Cardiac muscle cell (in vitro differentiated cells and primary cell): ENCODE measurements around the gene PRRX1. TPM values are rescaled to one million over a fixed set of nuclear protein-coding genes. Genes with fewer than 3 reads are reported as not detected.
A peak's percentile ranks its signal among the peaks of the same experiment; 100 is the strongest.

Experiments used
- DNase-seq, 2 donors: peaks; one replicate each; pipeline versions ENCODE4 v3.0.0 to v3.0.0-alpha.2; 2010 to 2017; ENCODE audit warnings: low read depth in 1 of 2, low spot score in 1 of 2
- H3K27ac ChIP-seq: fragments of 200-600 bp; sonication (generic); 2 replicates; pipeline ENCODE4 v1.5.1; 2016
- H3K27me3 ChIP-seq: fragments of 200-600 bp; sonication (generic); 2 replicates; pipeline ENCODE4 v1.6.0; 2016; ENCODE audit warnings: control low read depth
- H3K36me3 ChIP-seq: fragments of 200-600 bp; sonication (generic); 2 replicates; pipeline ENCODE4 v1.5.1; 2016; ENCODE audit warnings: control low read depth
- H3K4me1 ChIP-seq: fragments of 200-600 bp; sonication (generic); 2 replicates; pipeline ENCODE4 v1.8.1; 2017; ENCODE audit warnings: low read depth, mild to moderate bottlenecking, mixed run types
- H3K4me3 ChIP-seq: fragments of 200-600 bp; sonication (generic); 2 replicates; pipeline ENCODE4 v1.5.1; 2016; ENCODE audit warnings: mild to moderate bottlenecking
- H3K9me3 ChIP-seq: fragments of 200-600 bp; sonication (generic); 2 replicates; pipeline ENCODE4 v1.5.1; 2017; ENCODE audit warnings: low read depth, mild to moderate bottlenecking, control low read depth
- CTCF ChIP-seq: IDR thresholded peaks from 2 replicates; pipeline ENCODE4 v1.5.1; 2012; ENCODE audit warnings: low read depth, mild to moderate bottlenecking, low read length
- polyA plus RNA-seq: library from polyadenylated mRNA; unstranded; fragments of >200 nt; fragmentation: Nextera tagmentation; extraction: Ambion mirVana; gene quantifications from 2 replicates; pipeline ENCODE4 v1.2.1, GENCODE V29; 2016
- total RNA-seq: library from RNA; depleted of rRNA; stranded (reverse); fragments of >200 nt; gene quantifications from 2 replicates; pipeline ENCODE4 v1.2.3, GENCODE V29; 2016

The PRRX1 gene
- total and polyA plus RNA-seq, 2 experiments from 2014 or later = 1.1 to 1.2 TPM

DNA sequence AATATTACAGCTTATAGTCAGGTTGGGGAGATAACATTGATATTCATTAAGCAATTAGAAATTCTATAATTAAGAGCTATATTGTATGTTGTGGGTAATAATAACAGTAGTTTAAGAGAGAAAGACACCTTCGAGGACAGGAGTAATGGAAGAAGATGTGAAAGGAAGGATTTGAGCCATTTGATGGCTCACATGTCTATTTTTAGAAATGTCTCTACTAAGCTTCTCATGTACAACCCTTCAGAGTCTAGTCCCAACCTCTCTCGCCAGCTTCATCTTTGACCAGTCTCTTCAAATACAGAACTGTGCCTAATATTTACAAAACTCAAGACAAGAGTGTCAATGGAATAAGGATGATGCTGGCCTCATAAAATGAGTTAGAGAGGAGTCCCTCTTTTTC is 95.1 kb downstream of the PRRX1 start:
- DNase-seq = no peak
- no peaks in the 10 kb centered on the region for H3K4me1 ChIP-seq
- no peak overlapping the region for H3K4me3 ChIP-seq
- no peaks in the 10 kb centered on the region for H3K27me3 ChIP-seq
- no peaks in the 10 kb centered on the region for H3K9me3 ChIP-seq
- no peaks in the 10 kb centered on the region for H3K36me3 ChIP-seq
- TF ChIP-seq CTCF = no peak
- no peak overlapping the region for H3K27ac ChIP-seq

GRCh38 chr1:170765279-170765678 is 101.3 kb downstream of the PRRX1 start:
- no peak overlapping the region for H3K27ac ChIP-seq
- no peaks in the 10 kb centered on the region for H3K27me3 ChIP-seq
- no peak for DNase-seq
- H3K9me3 ChIP-seq = no peaks in the 10 kb centered on the region
- no peaks in the 10 kb centered on the region for H3K36me3 ChIP-seq
- no peak for TF ChIP-seq CTCF
- H3K4me1 ChIP-seq = no peaks in the 10 kb centered on the region
- H3K4me3 ChIP-seq = no peak overlapping the region

DNA sequence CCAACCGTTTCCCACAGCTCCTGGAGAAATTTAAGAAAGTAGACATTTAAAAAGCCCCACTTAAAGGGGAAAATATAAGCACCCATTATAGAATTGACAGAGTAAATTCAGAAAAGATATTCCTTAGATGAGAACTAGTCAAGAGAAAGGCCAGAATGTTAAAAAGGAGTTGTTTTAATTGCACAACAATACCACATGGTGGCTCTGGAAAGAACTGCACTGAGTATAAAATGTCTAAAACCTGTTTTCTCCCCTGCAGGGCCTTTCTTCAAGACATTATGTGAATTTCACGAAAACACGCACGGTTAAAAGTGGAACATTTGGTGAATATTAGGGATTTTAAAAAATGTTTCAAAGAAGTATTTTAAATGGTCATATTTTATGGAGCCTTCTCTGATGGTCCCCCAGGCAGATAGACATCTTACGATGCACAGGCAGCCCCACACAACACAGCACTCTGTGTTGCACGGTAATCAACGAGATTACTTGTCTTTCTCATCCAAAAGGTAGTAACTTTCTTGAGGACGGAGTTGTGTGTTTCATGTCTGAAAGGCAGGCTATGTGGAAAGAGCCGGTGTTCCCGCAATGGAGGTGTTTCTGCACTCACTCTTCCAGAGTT is 101.9 kb downstream of the PRRX1 start:
- no peak overlapping the region for H3K27ac ChIP-seq
- H3K36me3 ChIP-seq = no peaks in the 10 kb centered on the region
- DNase-seq = peak; percentile 20 to 70
- no peaks in the 10 kb centered on the region for H3K9me3 ChIP-seq
- H3K27me3 ChIP-seq = no peaks in the 10 kb centered on the region
- H3K4me3 ChIP-seq = no peak overlapping the region
- peak; percentile 64 for TF ChIP-seq CTCF
- H3K4me1 ChIP-seq = no peaks in the 10 kb centered on the region

DNA sequence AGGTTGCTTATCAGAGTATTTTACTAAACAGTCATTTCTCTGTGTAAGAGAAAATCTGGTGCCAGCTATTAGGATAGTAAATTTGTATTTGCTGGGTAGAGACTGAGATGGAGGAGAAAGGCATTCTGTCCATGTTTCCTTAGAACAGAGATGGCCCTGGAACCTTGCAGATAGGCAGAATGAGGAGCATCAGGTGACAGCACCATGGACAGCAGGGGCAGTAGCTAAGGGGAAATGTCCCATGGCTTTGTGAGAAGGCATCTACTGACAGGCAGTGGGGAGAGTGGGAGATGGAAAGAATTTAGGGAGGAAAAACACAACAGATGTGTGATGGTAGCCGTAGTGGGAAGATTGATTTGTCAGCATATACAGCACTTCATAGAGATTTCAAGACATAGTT is 105.0 kb downstream of the PRRX1 start:
- TF ChIP-seq CTCF = no peak
- Histone ChIP-seq H3K4me1 (no peaks in the 10 kb centered on the region), H3K4me3 (no peak overlapping the region), H3K9me3 (no peaks in the 10 kb centered on the region), H3K27me3 (no peaks in the 10 kb centered on the region), H3K27ac (no peak overlapping the region), H3K36me3 (no peaks in the 10 kb centered on the region)
- peak in 1 of 2 donors; percentile 36 for DNase-seq

GRCh38 chr1:170769691-170770090 is 105.8 kb downstream of the PRRX1 start:
- TF ChIP-seq CTCF = no peak
- no peak for DNase-seq
- Histone ChIP-seq H3K36me3 (no peaks in the 10 kb centered on the region), H3K27ac (no peak overlapping the region), H3K4me1 (no peaks in the 10 kb centered on the region), H3K9me3 (no peaks in the 10 kb centered on the region), H3K4me3 (no peak overlapping the region), H3K27me3 (no peaks in the 10 kb centered on the region)

GRCh38 chr1:170770254-170770653 is 106.3 kb downstream of the PRRX1 start:
- no peaks in the 10 kb centered on the region for H3K4me1 ChIP-seq
- no peaks in the 10 kb centered on the region for H3K27me3 ChIP-seq
- H3K4me3 ChIP-seq = no peak overlapping the region
- DNase-seq = no peak
- no peaks in the 10 kb centered on the region for H3K36me3 ChIP-seq
- H3K27ac ChIP-seq = no peak overlapping the region
- TF ChIP-seq CTCF = no peak
- no peaks in the 10 kb centered on the region for H3K9me3 ChIP-seq
